Astrocyte of the hippocampus (primary cell): ENCODE results near the gene TARBP1.
"Not testable (repeated sequence)": the region's sequence is repeated elsewhere in the genome, so short reads cannot be mapped to it uniquely, and the experiment has no call there.

Source experiments
- DNase-seq: peaks from one replicate; pipeline ENCODE4 v3.0.0; 2011; ENCODE audit warnings: low read depth, low spot score

The TARBP1 gene

GRCh38 chr1:234437423-234438171, 41.4 kb downstream of the TARBP1 start:
- DNase-seq = peak; percentile 86

DNA sequence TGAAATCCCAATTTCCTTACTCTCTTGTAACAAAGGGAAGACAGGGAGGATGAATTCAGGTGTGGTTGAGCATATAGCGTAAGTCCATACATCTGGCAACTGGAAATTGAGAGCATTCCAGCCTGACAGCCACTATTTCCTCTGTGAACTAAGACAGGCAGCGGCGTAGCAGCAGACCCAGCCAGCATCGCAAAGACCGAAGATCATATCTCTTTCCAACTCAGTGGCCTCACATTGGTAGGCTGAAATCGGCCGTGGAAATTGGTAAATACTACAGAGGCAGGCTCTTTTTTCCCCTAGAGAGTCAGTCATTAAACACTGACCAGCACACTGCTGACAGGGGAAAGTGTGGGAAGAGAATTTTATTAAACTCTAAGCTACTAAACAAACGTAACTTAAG, 43.4 kb downstream of the TARBP1 start:
- no peak for DNase-seq

DNA sequence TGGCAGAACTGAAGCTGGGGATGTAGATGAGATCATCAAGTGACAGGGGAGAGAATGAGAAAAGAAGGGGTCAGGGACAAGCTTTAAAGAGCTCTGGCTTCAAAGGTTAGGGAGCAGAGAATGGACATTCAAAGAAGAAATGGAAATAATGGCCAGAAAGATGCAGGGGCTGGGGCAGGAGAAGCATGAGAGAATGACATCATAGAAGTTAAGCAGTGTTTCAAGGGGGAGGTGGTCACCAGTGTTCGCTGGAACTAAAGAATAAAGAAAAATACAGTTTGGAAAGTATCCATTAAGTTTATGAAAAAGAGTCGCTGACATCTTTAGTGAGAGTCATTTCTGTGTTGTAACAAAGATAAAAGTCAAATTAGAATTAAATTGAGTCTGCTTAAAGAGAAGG, 44.3 kb downstream of the TARBP1 start:
- no peak for DNase-seq

GRCh38 chr1:234433563-234434285, 45.3 kb downstream of the TARBP1 start:
- DNase-seq = peak; percentile 39

GRCh38 chr1:234431255-234431654, 47.7 kb downstream of the TARBP1 start:
- no peak for DNase-seq

DNA sequence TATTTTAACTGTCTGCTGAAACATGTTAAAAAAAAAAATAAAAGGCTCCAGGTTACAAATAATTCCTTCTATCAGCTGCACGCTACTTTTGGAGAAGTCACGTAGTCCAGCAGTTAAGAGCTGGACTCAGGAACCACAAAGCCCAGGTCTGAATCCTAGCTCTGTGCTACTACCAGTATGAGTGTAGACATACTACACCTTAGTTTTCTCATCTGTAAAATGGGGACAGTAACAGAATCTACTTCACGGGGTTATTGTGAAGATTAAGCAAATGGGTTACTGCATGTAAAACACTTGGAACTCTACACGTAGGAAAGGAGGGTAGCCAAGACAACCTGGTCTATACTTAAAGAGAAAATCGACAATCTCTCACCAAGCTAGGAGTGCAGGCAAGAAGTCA, 48.3 kb downstream of the TARBP1 start:
- DNase-seq = no peak

DNA sequence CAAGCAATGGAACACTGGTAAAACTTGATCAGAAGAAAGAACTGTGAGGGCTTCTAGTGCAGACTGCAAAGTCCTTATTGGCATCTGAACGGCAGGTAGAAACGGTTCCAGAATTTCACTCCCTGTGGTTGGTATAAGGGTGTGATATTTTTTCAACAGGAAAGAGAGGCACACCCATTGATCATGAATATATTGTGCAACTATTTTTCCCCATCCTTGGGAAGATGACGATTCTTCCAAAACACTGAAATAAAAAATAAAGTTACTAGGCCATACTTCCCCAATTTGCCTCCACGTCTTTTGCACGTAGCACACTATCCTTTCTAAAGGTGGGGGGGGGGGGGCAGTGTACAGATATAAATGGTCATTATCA, 49.6 kb downstream of the TARBP1 start:
- no peak for DNase-seq

- no peak for DNase-seq
Observed at GRCh38 chr1:234427950-234428646, 50.9 kb downstream of the TARBP1 start.

GRCh38 chr1:234413990-234414389, 65.0 kb downstream of the TARBP1 start:
- no peak for DNase-seq

- no peak for DNase-seq
Observed at GRCh38 chr1:234413485-234413884, 65.5 kb downstream of the TARBP1 start.

DNA sequence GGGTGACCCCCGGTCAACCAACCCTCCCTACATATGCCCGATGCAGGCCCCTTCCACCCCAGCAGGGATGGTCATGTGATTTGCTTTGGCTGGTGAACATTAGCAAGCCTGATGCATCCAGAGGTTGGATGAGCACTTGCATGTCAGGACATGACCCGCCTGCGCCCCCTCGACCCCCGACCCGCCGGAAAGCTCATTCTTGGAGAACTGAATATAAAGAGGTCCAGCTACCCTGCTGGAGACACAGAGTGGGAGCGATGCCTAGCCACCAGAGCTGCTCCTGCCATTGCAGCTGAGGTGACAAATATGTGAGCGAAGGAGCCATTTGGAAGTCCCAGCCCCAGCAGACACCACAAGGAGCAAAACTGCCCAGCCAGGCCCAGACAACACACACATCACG, 66.1 kb downstream of the TARBP1 start:
- no peak for DNase-seq

GRCh38 chr1:234409328-234409727, 69.7 kb downstream of the TARBP1 start:
- DNase-seq = no peak

DNA sequence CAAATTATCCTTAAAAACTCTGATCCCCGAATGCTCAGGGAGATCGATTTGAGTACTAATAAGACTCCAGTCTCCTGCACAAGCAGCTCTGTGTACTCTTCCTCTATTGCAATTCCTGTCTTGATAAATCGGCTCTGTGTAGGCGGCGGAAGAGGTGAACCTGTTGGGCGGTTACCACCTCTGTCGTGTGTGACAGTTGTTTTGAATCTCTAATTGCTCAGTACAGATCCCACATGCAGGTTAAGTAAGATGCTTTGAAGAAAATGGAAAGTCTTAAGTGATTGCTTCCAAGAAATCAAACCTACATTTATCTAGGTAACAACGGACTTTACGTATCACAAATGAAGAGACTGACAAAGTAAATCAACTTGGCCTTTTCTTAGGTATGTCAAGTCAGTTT, 70.2 kb downstream of the TARBP1 start:
- DNase-seq = no peak

DNA sequence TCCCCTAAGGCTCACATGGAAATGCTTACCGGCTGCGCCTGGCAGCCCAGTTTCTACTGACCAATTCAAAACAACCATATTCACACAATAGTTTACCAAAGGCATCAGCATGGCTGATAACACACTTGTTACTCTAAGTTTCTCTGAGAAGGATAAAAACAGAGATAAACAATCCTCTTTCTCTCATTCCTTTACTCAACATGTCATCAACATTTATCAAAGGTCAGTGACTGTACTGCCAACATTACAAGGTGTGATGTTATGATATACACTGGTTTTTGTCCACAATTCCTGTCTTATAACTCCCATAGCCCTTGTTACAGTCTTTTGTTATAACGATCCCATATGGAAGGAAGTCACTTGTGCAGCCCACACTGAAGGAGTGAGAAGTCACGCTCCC, 72.1 kb downstream of the TARBP1 start:
- no peak for DNase-seq

GRCh38 chr1:234405676-234406075, 73.3 kb downstream of the TARBP1 start:
- no peak for DNase-seq

- DNase-seq = no peak
Observed at GRCh38 chr1:234402939-234403338, 76.0 kb downstream of the TARBP1 start.

GRCh38 chr1:234401658-234402057, 77.3 kb downstream of the TARBP1 start:
- DNase-seq = no peak

GRCh38 chr1:234400773-234401172, 78.2 kb downstream of the TARBP1 start:
- DNase-seq = peak; percentile 16

DNA sequence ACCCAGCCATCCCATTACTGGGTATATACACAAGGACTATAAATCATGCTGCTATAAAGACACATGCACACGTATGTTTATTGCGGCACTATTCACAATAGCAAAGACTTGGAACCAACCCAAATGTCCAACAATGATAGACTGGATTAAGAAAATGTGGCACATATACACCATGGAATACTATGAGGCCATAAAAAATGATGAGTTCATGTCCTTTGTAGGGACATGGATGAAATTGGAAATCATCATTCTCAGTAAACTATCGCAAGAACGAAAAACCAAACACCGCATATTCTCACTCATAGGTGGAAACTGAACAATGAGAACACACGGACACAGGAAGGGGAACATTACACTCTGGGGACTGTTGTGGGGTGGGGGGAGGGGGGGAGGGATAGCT, 79.5 kb downstream of the TARBP1 start:
- not testable (repeated sequence) for DNase-seq

GRCh38 chr1:234398849-234399381, 80.1 kb downstream of the TARBP1 start:
- DNase-seq = peak; percentile 22

GRCh38 chr1:234397732-234398131, 81.2 kb downstream of the TARBP1 start:
- DNase-seq = no peak

- DNase-seq = no peak
Observed at GRCh38 chr1:234396871-234397270, 82.1 kb downstream of the TARBP1 start.
